Measurements from ENCODE around the gene HAND2. TPM values are rescaled to one million over a fixed set of nuclear protein-coding genes. Genes with fewer than 3 reads are reported as not detected.

Gene HAND2
- polyA plus RNA-seq, 4 donors: 0.11 to 1.2 (median 0.64) TPM; not detected in 1

GRCh38 chr4:173505924-173506518, 24.0 kb downstream of the HAND2 start:
- no peak for DNase-seq (ENCODE audit: low read depth in 4 of 4, low spot score in 3 of 4)

GRCh38 chr4:173504181-173504503, 25.9 kb downstream of the HAND2 start:
- DNase-seq (ENCODE audit: low read depth in 4 of 4, low spot score in 3 of 4): no peak

DNA sequence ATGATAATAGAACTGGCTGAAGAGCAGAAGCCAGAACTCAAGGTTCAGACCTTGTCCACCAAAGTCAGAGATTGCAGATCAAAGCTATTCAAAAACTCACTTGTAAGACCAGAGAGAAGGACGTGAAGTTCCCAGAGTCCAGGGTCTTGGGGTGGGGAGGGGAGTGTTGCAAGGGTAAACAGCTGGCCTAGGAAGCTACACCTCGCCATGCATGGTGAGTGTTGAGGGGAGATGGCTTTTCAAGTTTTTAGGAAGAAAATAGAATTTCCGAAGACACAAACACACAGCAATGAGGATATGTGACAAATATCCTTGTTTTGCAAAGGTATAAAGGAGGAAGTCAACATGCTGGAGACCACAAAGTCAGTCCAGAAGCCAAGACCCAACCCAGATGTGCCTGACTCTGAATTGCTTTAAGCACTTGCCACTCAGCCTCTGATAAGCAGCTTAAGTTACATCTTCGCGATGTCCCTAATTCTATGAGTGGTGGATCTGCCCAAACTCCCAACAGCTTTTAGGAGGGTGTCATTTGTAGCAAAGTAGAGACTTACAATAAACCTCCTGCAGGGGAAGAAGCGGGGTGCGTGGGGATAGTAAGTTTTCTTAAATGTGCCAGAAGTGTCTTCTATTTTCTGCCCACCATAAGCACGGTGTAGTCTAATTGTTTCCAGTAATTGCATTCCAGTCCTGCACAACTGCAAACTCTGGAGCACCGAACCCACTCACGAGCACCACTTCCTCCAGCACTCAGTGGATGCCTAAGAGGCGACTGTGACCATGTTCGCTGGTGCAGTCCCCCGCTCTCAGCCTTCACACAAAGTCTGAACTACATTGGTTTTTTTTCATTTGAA, 26.5 kb downstream of the HAND2 start:
- no peak for DNase-seq (ENCODE audit: low read depth in 4 of 4, low spot score in 3 of 4)

DNA sequence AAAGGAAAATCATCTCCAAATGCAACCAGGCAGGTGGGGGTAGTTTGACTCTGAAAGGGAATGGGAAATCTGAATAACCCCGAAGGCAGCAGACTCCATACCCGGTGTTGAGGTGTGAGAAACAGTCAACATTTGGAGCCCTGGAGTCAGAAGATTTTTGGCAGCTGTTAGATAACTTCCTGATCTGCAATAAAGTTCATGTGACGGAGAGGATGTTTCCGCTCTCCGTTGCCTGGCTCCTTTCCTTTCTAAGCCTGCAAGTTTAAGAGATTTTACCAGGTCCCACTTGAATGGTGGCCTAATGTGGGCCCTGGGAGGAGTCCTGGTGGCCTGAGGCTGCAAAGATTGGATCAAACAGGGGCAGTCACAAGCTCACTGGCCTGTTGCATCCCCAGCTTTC, 27.7 kb downstream of the HAND2 start:
- DNase-seq (ENCODE audit: low read depth in 4 of 4, low spot score in 3 of 4): no peak

DNA sequence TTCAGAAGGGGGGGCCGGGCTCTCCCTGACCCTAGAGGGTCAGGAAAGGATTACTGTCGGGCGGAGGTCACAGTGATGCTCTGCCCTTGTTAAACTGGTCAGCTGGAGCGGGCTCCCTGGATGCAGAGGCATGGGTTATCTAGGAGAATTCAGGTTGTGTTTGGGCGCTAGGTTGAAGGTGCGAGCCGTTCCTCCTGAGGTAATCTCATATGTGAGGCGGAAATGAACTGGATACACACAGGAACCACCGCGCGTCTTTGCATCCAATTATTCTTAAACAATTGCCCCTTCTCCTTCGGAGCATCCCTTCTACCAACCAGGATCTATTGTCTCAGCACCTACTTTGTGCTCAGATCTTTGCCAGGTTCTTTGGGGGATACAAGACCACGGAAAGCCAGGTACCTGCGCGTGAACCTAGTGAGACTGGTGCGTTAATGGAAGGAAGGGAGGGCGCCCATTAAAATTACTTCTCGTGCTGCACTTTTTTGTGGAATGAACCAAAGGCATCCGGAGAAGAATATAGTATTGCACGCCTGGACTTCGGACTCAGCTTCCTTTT, 28.4 kb downstream of the HAND2 start:
- DNase-seq (ENCODE audit: low read depth in 4 of 4, low spot score in 3 of 4): no peak

DNA sequence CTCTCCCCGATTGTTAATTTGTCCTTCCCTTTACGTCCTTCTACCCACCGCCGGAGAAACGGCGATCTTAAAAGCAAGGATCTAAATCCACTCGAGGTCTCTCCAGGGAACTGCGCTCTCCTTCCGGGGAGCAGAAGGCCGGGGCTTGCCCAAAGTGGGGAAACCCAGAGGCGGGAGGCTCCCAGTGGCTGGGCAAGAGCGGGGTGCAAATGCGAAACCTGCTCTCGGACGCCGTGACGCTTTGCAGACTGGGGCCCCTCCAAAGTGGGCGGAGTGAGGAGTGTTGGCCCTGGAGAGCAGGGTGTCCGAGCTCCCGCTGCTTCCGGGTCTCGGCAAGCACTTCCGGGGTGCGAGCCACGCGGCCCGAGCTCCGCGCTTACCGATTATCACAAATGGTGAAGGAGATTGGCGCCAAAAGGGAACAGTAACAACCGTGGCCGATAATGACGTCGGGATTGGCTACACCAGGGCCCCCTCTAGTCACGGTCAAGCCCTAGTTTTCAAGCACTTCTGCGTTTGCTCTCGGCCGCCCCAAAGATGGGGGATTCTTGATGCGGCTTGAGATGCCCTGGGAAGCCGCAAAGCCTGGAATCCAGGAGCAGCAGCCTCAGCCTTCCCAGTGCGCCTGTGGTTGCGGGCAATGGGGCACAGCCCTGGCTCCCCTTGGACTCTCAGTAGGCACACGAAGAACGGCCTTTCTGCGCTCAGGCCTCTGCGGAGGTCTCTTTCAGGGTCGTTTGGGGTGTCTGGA, 29.0 kb downstream of the HAND2 start:
- no peak for DNase-seq (ENCODE audit: low read depth in 4 of 4, low spot score in 3 of 4)

DNA sequence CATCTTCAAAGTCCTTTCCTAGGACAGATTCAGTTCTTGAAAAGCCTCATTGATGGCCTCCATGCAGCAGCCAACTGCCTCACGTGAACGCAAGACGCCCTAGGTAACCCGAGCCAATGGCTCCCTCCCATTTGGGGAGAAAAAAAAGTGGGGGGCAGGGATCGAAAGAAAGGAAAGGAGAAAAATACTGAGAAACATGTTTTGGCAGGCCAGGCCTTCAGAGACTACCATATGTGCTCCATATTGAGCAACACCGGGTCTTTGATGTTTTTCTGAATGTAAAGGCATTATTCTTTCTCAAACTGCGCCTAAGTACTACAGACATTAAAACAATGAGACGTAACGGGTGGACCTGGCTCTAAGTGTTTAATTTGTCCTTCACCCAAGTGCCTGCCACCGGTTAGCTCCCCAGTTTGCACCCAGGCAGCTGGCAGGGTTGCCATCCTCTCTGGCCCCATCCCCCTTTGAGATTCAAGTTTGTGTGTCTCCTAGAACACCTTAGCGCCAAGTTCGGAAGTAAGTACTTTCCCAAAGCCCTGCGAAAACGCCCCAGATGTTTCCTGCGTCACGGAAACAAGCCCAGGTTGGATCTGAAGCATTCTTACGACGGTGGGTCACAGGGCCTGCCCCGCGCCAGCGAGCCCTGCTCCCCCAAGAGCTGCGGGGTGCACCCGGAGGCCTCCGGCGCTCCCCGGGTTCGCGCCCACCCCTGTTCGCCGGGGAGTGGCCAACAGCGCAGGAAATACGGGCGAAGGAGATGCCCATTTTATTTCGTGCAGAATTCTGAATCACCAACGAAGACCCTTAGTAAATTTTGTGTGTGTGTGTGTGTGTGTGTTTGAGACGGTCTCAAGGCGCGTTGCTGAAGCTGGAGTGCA, 30.1 kb downstream of the HAND2 start:
- no peak for DNase-seq (ENCODE audit: low read depth in 4 of 4, low spot score in 3 of 4)

DNA sequence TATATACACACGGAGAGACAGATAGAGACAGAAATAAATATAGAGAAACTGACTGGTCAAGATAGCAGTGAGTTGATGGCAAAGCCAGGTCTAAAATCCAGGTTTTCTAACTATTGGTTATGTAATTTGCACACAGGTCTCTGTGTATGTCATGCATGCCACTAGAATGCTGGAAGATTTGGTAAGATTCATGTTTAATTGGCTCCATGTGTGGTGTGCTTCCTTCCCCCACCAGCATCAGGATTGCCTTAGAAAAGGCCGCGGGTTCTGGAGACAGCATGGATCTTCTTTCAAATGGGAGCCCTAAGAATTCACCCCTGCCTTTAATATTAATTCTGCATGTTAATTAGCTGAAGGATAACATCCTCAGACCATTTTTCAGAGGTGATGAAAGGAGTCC, 31.3 kb downstream of the HAND2 start:
- no peak for DNase-seq (ENCODE audit: low read depth in 4 of 4, low spot score in 3 of 4)

- DNase-seq (ENCODE audit: low read depth in 4 of 4, low spot score in 3 of 4): no peak
Observed at GRCh38 chr4:173498023-173498422, 32.0 kb downstream of the HAND2 start.

DNA sequence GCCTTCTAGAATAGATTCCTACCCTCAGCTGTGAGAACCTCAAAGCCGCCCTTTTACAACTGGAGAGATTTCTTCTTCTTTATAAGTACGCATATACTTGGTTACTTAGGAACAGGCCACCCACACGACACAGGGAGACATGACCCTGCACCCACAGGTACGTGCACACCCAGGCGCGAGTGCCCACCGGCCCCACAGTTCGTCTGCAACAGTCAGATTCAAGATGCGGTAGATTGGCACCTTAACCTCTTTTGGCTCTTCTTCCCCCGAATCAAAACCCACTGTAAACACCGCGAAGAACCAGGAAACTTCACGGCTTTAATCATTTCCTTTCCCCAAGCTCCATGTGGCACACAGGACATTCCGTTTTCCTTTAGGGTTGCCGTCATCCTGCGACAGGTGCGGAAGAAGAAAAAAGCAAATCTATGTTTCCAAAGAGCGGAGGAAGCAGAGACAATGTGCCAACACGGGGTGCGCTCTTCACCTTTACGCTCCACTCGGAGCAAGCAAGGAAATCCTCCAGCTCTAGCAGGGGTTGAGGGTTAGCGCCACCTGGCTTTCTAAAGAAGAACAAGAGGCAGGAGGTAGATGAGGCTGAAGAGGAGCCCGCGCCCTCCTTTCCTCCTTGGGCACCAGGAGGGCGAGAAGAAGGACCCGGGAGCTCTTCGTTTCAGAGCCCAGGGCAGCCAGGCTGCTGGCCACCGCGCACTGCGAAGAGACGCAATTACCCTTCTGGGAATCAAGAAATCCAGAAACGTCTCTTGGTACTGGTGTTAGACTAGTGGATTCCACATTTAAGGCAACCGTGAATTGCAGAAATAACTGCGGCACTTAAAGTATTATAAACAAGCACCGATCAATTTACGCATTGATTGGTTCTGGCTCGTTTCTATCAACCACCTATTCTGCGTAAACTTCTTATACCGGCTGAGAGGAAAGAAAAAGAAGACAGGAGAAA, 35.7 kb downstream of the HAND2 start:
- no peak for DNase-seq (ENCODE audit: low read depth in 4 of 4, low spot score in 3 of 4)

DNA sequence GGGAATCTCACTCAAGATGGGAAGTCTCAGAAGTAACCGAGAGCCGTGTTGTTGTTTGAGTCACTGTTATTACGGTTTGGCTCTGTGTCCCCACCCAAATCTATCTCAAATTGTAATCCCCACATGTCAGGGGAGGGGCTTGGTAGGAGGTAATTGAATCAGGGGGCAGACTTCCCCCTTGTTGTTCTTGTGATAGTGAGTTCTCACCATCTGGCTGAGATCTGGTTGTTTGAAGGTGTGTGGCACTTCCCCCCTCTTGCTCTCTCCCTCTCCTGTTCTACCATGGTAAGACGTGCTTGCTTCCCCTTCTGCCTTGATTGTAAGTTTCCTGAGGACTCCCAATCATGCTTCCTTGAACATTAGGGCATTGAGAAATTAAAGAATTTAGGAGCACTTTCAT, 37.0 kb downstream of the HAND2 start:
- DNase-seq (ENCODE audit: low read depth in 4 of 4, low spot score in 3 of 4): no peak

DNA sequence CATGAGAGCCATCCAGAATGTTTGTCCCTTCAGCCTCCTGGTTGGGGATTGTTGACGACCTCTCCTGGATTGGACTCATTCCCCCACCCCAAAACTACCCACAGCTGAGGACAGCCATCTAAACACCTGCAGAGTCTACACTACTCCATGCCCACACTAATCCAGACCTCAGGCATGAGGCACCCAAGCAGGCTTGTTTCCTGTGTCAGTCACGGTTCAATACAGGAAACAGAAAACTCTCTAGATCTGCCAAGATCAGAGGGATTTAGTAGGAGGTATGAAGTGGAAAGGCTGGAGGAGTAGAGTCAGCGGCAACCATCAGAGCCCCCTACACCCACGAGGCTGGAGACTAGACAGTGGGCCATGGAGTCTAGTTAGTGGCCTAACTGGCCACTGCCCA, 37.7 kb downstream of the HAND2 start:
- no peak for DNase-seq (ENCODE audit: low read depth in 4 of 4, low spot score in 3 of 4)

DNA sequence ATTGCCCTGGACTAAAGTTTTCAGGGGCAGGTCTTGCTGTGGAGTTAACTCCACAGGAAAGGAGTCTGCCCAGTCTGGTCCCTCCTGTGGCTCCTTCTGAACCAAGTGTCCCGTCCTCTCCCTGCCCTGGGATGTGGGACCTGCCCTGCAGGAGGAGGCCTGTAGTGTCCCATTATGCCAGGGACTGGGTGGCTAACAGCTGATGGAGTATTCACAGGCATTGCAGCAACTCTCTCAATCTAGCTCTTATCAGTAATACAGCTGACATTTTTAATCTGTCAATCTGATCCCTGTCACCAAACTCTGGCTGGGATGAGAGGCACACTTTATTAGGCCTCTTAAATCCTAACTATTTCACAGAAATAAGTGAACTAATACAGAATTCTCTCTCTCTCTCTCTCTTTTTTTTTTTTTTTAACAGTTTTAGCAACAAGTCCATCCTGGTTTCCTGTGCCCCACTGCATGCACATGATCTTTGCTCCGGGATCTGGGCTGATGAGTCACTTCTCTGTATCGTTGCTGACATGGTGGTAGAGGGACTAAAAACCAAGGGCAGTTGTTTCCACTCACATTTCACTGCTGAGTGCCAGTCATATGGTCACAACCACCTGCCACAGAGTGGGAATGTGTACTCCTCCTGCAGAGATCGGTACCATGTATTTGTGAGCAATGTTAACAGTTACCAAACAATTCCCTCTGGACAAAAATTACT, 39.1 kb downstream of the HAND2 start:
- no peak for DNase-seq (ENCODE audit: low read depth in 4 of 4, low spot score in 3 of 4)

- no peak for DNase-seq (ENCODE audit: low read depth in 4 of 4, low spot score in 3 of 4)
Observed at GRCh38 chr4:173490256-173490655, 39.8 kb downstream of the HAND2 start.

GRCh38 chr4:173489514-173489913, 40.5 kb downstream of the HAND2 start:
- no peak for DNase-seq (ENCODE audit: low read depth in 4 of 4, low spot score in 3 of 4)

- no peak for DNase-seq (ENCODE audit: low read depth in 4 of 4, low spot score in 3 of 4)
Observed at GRCh38 chr4:173488656-173489055, 41.4 kb downstream of the HAND2 start.

GRCh38 chr4:173488074-173488473, 42.0 kb downstream of the HAND2 start:
- DNase-seq (ENCODE audit: low read depth in 4 of 4, low spot score in 3 of 4): no peak

- no peak for DNase-seq (ENCODE audit: low read depth in 4 of 4, low spot score in 3 of 4)
Observed at GRCh38 chr4:173486714-173487392, 43.2 kb downstream of the HAND2 start.

Measured in left renal pelvis (tissue), 4 donors.